ENCODE data around the gene ITFG1. TPM values are rescaled to one million over a fixed set of nuclear protein-coding genes. Genes with fewer than 3 reads are reported as not detected.

ITFG1 gene
- total and polyA plus RNA-seq, 9 of the 15 experiments (the other 6 are each of a cell fraction or from before 2014, with no cell fraction given) = 17.1 to 83.5 (median 35.8) TPM

DNA sequence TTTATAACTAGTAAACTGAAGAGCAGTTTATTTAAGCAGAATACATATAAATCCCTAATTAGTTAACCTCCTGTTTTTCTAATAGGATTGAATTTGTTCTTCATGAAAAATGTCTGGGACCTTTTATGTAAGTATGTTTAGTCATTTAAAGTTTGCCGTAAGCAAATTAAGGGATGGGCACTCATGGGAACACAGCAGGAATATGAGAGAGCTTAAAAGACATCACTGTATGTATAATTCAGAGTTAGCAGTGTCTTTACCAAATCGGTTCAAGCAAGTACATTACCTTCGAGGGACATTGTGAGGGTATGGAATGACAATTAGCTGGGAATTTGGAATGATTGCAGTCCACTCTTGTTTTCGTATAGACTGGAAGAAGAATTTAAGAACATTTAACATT lies 299.4 kb downstream of the ITFG1 start (continued):
- TF ChIP-seq, protein P1, sequence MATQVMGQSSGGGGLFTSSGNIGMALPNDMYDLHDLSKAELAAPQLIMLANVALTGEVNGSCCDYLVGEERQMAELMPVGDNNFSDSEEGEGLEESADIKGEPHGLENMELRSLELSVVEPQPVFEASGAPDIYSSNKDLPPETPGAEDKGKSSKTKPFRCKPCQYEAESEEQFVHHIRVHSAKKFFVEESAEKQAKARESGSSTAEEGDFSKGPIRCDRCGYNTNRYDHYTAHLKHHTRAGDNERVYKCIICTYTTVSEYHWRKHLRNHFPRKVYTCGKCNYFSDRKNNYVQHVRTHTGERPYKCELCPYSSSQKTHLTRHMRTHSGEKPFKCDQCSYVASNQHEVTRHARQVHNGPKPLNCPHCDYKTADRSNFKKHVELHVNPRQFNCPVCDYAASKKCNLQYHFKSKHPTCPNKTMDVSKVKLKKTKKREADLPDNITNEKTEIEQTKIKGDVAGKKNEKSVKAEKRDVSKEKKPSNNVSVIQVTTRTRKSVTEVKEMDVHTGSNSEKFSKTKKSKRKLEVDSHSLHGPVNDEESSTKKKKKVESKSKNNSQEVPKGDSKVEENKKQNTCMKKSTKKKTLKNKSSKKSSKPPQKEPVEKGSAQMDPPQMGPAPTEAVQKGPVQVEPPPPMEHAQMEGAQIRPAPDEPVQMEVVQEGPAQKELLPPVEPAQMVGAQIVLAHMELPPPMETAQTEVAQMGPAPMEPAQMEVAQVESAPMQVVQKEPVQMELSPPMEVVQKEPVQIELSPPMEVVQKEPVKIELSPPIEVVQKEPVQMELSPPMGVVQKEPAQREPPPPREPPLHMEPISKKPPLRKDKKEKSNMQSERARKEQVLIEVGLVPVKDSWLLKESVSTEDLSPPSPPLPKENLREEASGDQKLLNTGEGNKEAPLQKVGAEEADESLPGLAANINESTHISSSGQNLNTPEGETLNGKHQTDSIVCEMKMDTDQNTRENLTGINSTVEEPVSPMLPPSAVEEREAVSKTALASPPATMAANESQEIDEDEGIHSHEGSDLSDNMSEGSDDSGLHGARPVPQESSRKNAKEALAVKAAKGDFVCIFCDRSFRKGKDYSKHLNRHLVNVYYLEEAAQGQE (IDR thresholded peaks at IDR 0.05; ENCODE audit: borderline replicate concordance) = no peak
- TF ChIP-seq, protein P1 (CRISPR knock-in tag; IDR thresholded peaks at IDR 0.05; ENCODE audit: low read depth) = no peak

DNA sequence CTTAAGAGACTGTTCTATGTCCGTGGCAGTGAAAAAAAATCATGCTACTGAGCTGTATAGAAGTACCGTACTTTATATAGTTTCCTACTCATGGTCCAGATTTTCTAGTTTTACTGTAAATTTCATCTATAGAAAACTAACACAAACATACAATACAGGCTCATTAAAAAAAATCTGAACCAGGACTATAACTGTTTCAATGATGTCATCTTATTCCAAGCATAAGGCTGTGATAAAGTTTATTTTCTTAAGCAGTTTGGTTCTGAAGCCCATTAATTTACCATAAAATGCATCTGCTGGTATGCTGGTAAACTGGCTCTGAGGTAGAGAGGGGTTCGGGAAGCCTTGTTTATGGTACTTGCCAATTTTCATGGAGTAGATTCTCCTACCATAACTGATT lies 300.4 kb downstream of the ITFG1 start:
- H3K36me3 ChIP-seq (ENCODE audit: control insufficient read depth, insufficient read depth, low read length) = peaks cover 35% of the 10 kb centered on the region
- no peak overlapping the region for H3K27ac ChIP-seq (ENCODE audit: extremely low read depth, low read depth, low read length)
- H3K9me3 ChIP-seq (replicated peaks; ENCODE audit: control insufficient read depth, insufficient read depth, low read depth, low read length) = no peaks in the 10 kb centered on the region
- no peak for DNase-seq (ENCODE audit: extremely low read depth in 1 of 4, low spot score in 3 of 4)
- ChIA-PET CTCF (ENCODE audit: low intra/inter-chr PET ratio) (no interaction called here), POLR2A (no interaction called here)
- H3K9ac ChIP-seq (ENCODE audit: insufficient read depth in 1 of 2, low read depth in 2 of 2, low read length in 2 of 2) = no peak overlapping the region
- no peaks in the 10 kb centered on the region for H3K9me1 ChIP-seq (ENCODE audit: control insufficient read depth, insufficient read depth, low read length)
- no peak for ATAC-seq
- H4K20me1 ChIP-seq (replicated peaks; ENCODE audit: control insufficient read depth, insufficient read depth, low read length) = no peaks in the 10 kb centered on the region
- no peaks in the 10 kb centered on the region for H3K4me1 ChIP-seq (replicated peaks in 1 of 2; ENCODE audit: control insufficient read depth in 2 of 2, insufficient read depth in 2 of 2, low read length in 2 of 2)
- intact Hi-C loops (cut with micrococcal nuclease) = no loop called here
- H3K27me3 ChIP-seq (ENCODE audit: control insufficient read depth in 2 of 2, insufficient read depth in 2 of 2, low read length in 2 of 2) = no peaks in the 10 kb centered on the region
- no TSS peak for BruUV-seq (replicated peaks)
- no peak overlapping the region for H3K4me2 ChIP-seq (ENCODE audit: insufficient read depth, low read length)
- no peak overlapping the region for H3K4me3 ChIP-seq
- H3K79me2 ChIP-seq (ENCODE audit: control insufficient read depth, insufficient read depth, low read length) = no peaks in the 10 kb centered on the region
- FAIRE-seq = no peak
- 93% methylated on average over 3 of the region's 3 CpGs for WGBS (ENCODE audit: insufficient coverage, low coverage, missing lambda C conversion rate)
- no peak overlapping the region for H2AFZ ChIP-seq (ENCODE audit: low read depth, low read length)
- in situ Hi-C loops (cut with MboI) = no loop called here
- TF ChIP-seq ZNF253 (CRISPR knock-in tag; conservative IDR thresholded peaks at IDR 0.05) = no peak
- no peak for TF ChIP-seq NCOA4 (IDR thresholded peaks at IDR 0.05; ENCODE audit: partially characterized antibody)
- TF ChIP-seq SIX5 (IDR thresholded peaks at IDR 0.05; ENCODE audit: borderline replicate concordance in 1 of 2, insufficient read depth in 1 of 2, low read depth in 1 of 2, low read length in 2 of 2) = no peak
- TF ChIP-seq KDM5B (IDR thresholded peaks at IDR 0.05; ENCODE audit: insufficient replicate concordance, low read depth, low read length) = no peak
- TF ChIP-seq ZNF12 (CRISPR knock-in tag; IDR thresholded peaks at IDR 0.05) = no peak
